Measurements from ENCODE around the gene ANKRD39. TPM values are rescaled to one million over a fixed set of nuclear protein-coding genes. Genes with fewer than 3 reads are reported as not detected.

The ANKRD39 gene
- total RNA-seq: 5.1 and 5.9 TPM in 2 replicates

- DNase-seq (ENCODE audit: insufficient read length, low spot score, missing footprints): peak; percentile 100
- Histone ChIP-seq H3K27me3 (ENCODE audit: insufficient read depth, low read length) (no peaks in the 10 kb centered on the region), H3K36me3 (ENCODE audit: insufficient read depth, low read length) (peaks cover 27% of the 10 kb centered on the region), H3K4me2 (ENCODE audit: insufficient read depth, low read length) (peak within 1 kb of the TSS; percentile 84), H3K27ac (ENCODE audit: low read depth, low read length) (peak within 1 kb of the TSS; percentile 70), H3K4me1 (ENCODE audit: insufficient read depth, low read length) (peaks cover 20% of the 10 kb centered on the region), H3K4me3 (ENCODE audit: insufficient read depth, low read length) (peak within 1 kb of the TSS; percentile 87), H4K20me1 (ENCODE audit: insufficient read depth, low read length) (peaks cover 15% of the 10 kb centered on the region), H2AFZ (ENCODE audit: low read length) (peak within 1 kb of the TSS; percentile 81), H3K9me3 (ENCODE audit: low read depth, low read length) (no peaks in the 10 kb centered on the region), H3K79me2 (ENCODE audit: insufficient read depth, low read length) (peaks cover 23% of the 10 kb centered on the region)
- TF ChIP-seq CTCF (IDR thresholded peaks at IDR 0.05; ENCODE audit: extremely low read depth, low read depth, low read length): peak; percentile 69
Observed at GRCh38 chr2:96857667-96858372, at the start of gene ANKRD39. Gene ANKRD39, minus strand, starts transcription at chr2:96858016. Its CDS starts 29 bp downstream, at chr2:96857987.

- TF ChIP-seq CTCF (IDR thresholded peaks at IDR 0.05; ENCODE audit: extremely low read depth, low read depth, low read length): no peak
- Histone ChIP-seq H4K20me1 (ENCODE audit: insufficient read depth, low read length) (no peaks in the 10 kb centered on the region), H3K4me3 (ENCODE audit: insufficient read depth, low read length) (no peak overlapping the region), H3K4me2 (ENCODE audit: insufficient read depth, low read length) (peak overlapping the region; percentile 45), H3K9me3 (ENCODE audit: low read depth, low read length) (no peaks in the 10 kb centered on the region), H3K36me3 (ENCODE audit: insufficient read depth, low read length) (no peaks in the 10 kb centered on the region), H2AFZ (ENCODE audit: low read length) (peak overlapping the region; percentile 95), H3K27ac (ENCODE audit: low read depth, low read length) (peak overlapping the region; percentile 17), H3K27me3 (ENCODE audit: insufficient read depth, low read length) (no peaks in the 10 kb centered on the region), H3K79me2 (ENCODE audit: insufficient read depth, low read length) (no peaks in the 10 kb centered on the region), H3K4me1 (ENCODE audit: insufficient read depth, low read length) (peaks cover 11% of the 10 kb centered on the region)
- DNase-seq (ENCODE audit: insufficient read length, low spot score, missing footprints): peak; percentile 89
Observed at GRCh38 chr2:96906729-96907114, 48.9 kb upstream of the ANKRD39 start.

- no peak overlapping the region for H3K4me3 ChIP-seq (ENCODE audit: insufficient read depth, low read length)
- H2AFZ ChIP-seq (ENCODE audit: low read length): no peak overlapping the region
- no peaks in the 10 kb centered on the region for H3K27me3 ChIP-seq (ENCODE audit: insufficient read depth, low read length)
- no peaks in the 10 kb centered on the region for H3K9me3 ChIP-seq (ENCODE audit: low read depth, low read length)
- no peaks in the 10 kb centered on the region for H4K20me1 ChIP-seq (ENCODE audit: insufficient read depth, low read length)
- H3K79me2 ChIP-seq (ENCODE audit: insufficient read depth, low read length): no peaks in the 10 kb centered on the region
- DNase-seq (ENCODE audit: insufficient read length, low spot score, missing footprints): no peak
- no peak for TF ChIP-seq CTCF (IDR thresholded peaks at IDR 0.05; ENCODE audit: extremely low read depth, low read depth, low read length)
- no peak overlapping the region for H3K27ac ChIP-seq (ENCODE audit: low read depth, low read length)
- no peaks in the 10 kb centered on the region for H3K36me3 ChIP-seq (ENCODE audit: insufficient read depth, low read length)
- H3K4me2 ChIP-seq (ENCODE audit: insufficient read depth, low read length): no peak overlapping the region
- peaks cover 16% of the 10 kb centered on the region for H3K4me1 ChIP-seq (ENCODE audit: insufficient read depth, low read length)
Observed at GRCh38 chr2:96903815-96904214, 46.0 kb upstream of the ANKRD39 start.

- Histone ChIP-seq H2AFZ (ENCODE audit: low read length) (no peak overlapping the region), H3K27me3 (ENCODE audit: insufficient read depth, low read length) (no peaks in the 10 kb centered on the region), H3K79me2 (ENCODE audit: insufficient read depth, low read length) (no peaks in the 10 kb centered on the region), H3K4me2 (ENCODE audit: insufficient read depth, low read length) (no peak overlapping the region), H3K4me1 (ENCODE audit: insufficient read depth, low read length) (peaks cover 18% of the 10 kb centered on the region), H3K27ac (ENCODE audit: low read depth, low read length) (no peak overlapping the region), H3K36me3 (ENCODE audit: insufficient read depth, low read length) (no peaks in the 10 kb centered on the region), H3K4me3 (ENCODE audit: insufficient read depth, low read length) (no peak overlapping the region), H4K20me1 (ENCODE audit: insufficient read depth, low read length) (no peaks in the 10 kb centered on the region), H3K9me3 (ENCODE audit: low read depth, low read length) (no peaks in the 10 kb centered on the region)
- DNase-seq (ENCODE audit: insufficient read length, low spot score, missing footprints): peak; percentile 58
- TF ChIP-seq CTCF (IDR thresholded peaks at IDR 0.05; ENCODE audit: extremely low read depth, low read depth, low read length): no peak
Observed at GRCh38 chr2:96903318-96903717, 45.5 kb upstream of the ANKRD39 start.

Measured in osteoblast (primary cell).